Measurements from ENCODE around the gene CDC42EP1.

DNA sequence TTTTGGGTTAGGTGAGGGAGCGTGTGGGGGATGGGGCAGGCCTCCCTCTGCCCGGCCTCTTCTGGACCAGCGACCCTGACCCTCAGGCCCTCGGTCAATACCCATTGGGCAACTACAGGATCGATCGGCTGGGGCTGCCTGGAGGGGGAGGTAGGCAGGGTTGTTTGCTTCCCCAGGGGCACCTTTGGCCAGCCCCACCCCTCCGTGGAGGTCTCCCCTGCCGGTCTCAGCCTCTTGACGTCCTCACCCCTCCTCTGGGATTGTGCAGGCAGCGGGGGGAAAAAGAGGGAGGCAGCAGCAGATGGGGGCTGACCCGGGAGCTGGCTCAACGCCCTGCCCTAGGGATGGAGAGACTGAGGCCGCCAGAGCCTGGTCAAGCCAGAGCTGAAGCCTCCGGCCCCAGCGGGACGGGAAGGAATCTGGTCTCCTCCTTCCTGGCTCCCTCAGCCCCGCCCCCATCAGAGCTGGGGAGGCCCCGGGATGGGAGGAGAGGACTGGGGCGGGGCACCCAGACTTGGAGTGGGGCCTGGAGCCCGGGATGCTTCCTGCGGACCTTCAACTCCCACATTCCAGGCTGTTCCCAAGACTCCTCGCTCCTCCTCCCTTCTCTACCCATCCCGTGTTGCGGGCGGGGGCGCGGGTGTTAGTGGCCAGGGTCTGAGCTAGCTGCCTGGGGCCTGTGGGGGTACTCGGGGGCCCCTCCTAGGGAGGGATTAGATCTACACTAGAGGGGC, 14.4 kb upstream of the CDC42EP1 start:
- TF ChIP-seq POLR2AphosphoS5 (IDR thresholded peaks at IDR 0.05; ENCODE audit: low read depth, low read length) (no peak), POLR2A (IDR thresholded peaks at IDR 0.05; ENCODE audit: low read depth, low read length) (no peak), TAF1 (IDR thresholded peaks at IDR 0.05; ENCODE audit: borderline replicate concordance, low read depth, low read length) (no peak)
